ENCODE results near the gene PCARE. TPM values are rescaled to one million over a fixed set of nuclear protein-coding genes. Genes with fewer than 3 reads are reported as not detected.

PCARE gene
- total RNA-seq, 1 donor, result under 0.01 TPM

DNA sequence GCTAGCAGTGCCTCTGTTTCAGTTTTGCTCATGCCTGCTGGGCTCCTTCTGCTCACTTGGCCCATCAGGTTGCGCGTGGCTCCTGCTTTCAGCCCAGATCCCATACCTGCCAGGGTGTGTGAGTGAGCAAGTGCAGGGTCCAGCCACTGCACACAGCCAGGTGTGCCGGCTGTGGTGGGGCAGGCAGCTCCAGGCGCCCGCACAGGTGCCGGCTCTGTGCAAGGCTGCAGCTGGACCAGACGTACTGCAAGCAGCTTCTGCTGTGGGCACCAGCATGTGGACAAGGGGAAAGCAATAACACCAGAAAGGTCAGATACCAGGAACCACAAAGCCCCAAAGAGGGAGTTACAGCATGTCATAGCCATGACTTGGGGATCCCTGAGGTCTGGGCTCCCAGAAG lies 5.6 kb upstream of the PCARE start:
- H3K4me3 ChIP-seq (ENCODE audit: low read depth, low read length), result no peak overlapping the region
- TF ChIP-seq CTCF (IDR thresholded peaks at IDR 0.05; ENCODE audit: insufficient read depth, low read length), result no peak
- no peak for DNase-seq (ENCODE audit: low read depth)

- no peak for DNase-seq (ENCODE audit: low read depth)
- H3K4me3 ChIP-seq (ENCODE audit: low read depth, low read length), result no peak overlapping the region
- TF ChIP-seq CTCF (IDR thresholded peaks at IDR 0.05; ENCODE audit: insufficient read depth, low read length), result no peak
Measured at GRCh38 chr2:29075894-29076705, 1.8 kb upstream of the PCARE start.

- no peak for DNase-seq (ENCODE audit: low read depth)
- TF ChIP-seq CTCF (IDR thresholded peaks at IDR 0.05; ENCODE audit: insufficient read depth, low read length), result no peak
- H3K4me3 ChIP-seq (ENCODE audit: low read depth, low read length), result no peak overlapping the region
Measured at GRCh38 chr2:29073933-29074332, 390 bp downstream of the PCARE start.

- no peak for TF ChIP-seq CTCF (IDR thresholded peaks at IDR 0.05; ENCODE audit: insufficient read depth, low read length)
- H3K4me3 ChIP-seq (ENCODE audit: low read depth, low read length), result no peak overlapping the region
- no peak for DNase-seq (ENCODE audit: low read depth)
Measured at GRCh38 chr2:29072971-29073725, 1.2 kb downstream of the PCARE start.

DNA sequence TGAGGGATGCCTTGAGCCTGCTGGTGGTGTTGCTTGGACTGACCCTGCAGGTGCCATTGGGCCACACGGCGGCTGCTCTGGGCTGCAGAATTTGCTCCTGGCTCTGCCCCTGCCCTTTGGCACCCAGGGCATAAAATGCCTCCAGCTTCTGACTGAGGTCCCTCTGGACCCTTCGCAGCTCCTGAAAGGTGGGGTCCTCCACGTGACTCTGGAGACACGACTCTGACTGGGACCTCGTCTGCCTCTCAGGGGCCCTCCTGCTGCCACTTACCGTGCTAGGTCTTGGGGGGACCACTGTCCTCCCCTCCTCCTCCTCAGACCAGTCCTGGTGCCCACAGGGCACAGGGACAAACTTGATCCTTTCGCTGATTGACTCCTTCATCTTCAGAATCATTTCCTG lies 2.1 kb downstream of the PCARE start:
- DNase-seq (ENCODE audit: low read depth), result no peak
- no peak for TF ChIP-seq CTCF (IDR thresholded peaks at IDR 0.05; ENCODE audit: insufficient read depth, low read length)
- H3K4me3 ChIP-seq (ENCODE audit: low read depth, low read length), result no peak overlapping the region

DNA sequence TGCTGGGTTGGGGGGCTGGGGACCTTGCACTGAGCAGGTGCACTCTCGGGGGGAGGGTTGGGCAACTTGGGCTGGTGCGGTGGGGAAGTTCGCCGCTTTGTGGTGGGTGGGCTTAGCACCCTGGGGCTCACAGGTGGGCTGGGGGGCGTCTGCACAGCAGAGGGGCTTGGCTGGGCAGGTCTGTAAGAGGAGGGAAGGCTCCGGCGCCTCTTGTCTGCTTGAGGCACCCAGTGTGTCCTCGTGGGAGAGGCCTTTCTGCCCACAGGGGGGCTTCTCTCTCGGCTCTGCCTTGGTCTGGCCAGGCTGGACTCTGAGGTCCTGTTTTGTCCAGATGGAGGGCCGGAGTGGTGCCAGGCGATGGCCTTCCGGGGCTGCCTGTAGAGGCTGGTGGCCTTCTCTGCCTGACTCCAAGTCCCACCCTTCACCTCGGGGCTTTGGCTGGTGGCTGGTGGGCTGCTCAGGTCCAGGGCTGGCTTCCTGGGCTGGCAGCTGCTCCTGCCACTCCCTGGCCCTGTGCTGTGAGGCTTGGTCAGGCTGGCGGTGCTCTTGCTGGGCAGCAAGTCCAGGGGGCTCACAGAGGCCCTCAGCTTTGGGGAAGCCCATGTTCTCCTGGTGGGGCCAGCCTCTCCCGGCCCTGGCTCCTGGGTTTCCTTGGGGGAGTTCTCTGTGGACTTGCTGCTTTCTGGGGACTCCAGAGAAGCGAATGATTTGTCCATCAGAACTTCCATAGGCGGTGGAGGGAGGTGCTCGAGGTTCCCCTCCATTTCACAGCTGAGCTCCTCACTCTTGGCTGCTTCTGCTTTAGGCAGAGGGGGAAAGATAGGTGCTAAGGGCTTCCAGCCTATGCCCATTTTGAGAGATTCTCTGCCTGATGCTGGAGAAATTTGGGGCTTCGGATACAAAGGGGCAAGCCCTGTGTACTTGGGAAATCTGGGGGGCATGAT lies 3.0 kb downstream of the PCARE start:
- no peak for TF ChIP-seq CTCF (IDR thresholded peaks at IDR 0.05; ENCODE audit: insufficient read depth, low read length)
- no peak for DNase-seq (ENCODE audit: low read depth)
- no peak overlapping the region for H3K4me3 ChIP-seq (ENCODE audit: low read depth, low read length)
